TTC549 (cell line): Measurements from ENCODE around the gene KCND3.

Source experiments
- FAIRE-seq: peaks from 2 replicates; lab custom pipeline; 2012; peaks lifted over from hg19 to GRCh38; lab: Jason Lieb, UNC

The KCND3 gene

DNA sequence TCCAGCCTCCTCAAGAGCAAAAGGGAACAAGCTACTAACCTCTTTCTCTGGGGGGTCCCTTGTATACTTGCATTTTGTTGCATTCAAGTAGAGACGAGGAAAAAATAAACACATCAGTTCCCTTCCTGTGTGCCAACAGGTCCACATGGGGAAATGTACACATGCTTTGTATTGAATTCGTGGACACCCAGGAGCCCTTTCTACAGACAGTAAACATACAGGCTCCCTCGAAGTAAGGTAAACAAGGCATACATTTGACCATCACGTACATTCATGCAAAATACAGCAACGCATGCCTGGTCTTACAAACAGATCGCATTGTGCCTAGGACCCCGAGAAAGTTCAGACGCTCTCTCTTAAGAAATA, 1.1 kb downstream of the KCND3 start:
- FAIRE-seq, result no peak

DNA sequence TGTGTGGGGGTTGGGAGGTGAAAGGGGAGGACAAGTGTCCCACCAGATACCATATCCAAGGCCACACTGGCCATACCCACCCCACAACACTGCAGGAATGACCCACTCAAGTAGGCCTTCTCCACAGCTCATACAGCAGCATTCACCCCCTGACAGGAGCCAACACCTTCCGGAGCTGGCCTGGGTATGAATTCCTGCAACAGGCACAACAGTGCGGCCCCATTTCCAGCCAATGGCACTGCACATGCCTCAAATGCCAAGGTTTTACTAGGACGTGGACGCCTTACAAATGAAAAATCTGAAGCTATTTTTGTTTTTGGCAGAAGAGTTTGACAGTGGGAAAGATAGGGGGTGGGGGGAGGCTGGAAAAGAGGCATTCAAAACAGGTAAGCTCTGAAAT, 2.0 kb downstream of the KCND3 start:
- FAIRE-seq, result no peak

DNA sequence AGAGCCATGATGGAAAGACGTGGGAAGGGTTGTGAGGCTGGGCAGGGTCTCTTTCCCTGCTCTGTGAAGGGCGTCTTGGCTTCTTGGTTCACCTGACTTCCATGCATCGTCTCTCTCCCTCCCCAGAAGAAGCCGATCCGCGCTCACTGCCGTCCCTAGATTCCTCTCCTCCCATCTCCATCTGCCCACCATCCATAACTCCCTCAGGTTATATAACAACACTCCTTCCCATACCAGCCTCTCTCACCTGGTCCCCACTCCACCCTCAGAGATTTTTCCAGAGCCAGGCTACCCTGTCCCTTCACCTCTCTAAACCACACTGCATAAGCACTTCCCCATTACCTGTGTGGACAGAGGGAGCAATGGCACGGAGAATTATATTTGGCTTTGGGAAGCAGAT, 6.0 kb downstream of the KCND3 start:
- no peak for FAIRE-seq

GRCh38 chr1:111982428-111982827, 7.0 kb downstream of the KCND3 start:
- no peak for FAIRE-seq

DNA sequence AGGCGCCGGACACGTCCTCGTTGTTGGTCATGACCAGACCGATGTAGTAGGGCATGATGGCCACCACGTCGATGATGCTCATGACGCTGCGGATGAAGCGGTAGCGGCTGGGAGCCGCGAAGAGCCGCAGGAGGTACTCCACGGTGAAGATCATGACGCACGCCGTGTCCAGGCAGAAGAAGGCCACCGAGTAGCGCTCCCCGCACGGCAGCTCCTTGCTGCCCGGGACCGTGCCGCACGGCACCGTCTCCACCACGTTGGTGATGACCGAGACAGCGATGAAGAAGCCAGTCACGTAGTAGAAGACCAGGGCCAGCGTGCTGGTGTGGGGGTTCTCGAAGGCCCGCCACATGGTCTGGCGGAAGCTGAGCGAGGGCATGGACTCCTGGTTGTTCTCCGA, 7.6 kb downstream of the KCND3 start:
- FAIRE-seq, result no peak

DNA sequence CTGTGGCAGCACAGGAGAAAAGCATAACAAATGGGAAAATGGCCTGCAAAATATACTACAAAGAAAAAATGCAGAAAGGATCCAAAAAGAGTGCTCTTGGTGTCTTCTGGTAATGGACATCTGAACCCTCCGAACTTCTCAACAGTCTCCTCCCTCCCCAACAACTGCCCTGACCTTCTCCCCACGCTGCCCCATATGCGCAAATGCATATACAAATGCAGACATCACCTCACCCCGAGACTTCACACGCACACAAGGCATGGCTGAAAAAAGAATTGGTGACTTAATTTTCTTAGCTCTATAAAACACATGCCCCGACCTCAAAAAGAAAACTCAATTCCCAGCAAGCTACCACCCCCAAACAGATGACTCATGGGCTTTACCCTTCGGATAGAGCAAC, 8.4 kb downstream of the KCND3 start:
- no peak for FAIRE-seq

DNA sequence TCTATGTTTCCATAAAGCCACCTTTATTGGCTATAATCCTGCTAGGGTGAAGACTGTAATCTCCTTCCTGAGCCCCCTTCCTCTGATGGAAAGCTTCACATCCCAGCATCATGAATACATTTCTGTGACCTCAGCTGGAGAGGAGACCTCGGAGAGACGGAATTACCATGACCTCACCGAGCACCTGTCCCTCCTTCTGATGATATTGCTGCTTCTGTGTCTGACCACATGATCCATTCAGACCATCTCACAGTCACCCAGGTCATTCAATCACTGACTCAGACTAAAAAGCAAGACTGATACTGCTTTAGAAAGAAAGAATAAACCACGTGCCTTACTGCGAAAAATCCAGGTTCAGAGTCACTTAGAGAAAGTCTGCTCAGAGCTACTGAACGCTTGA, 8.8 kb downstream of the KCND3 start:
- FAIRE-seq, result no peak

- FAIRE-seq, result no peak
Measured at GRCh38 chr1:111978695-111979094, 10.8 kb downstream of the KCND3 start.

DNA sequence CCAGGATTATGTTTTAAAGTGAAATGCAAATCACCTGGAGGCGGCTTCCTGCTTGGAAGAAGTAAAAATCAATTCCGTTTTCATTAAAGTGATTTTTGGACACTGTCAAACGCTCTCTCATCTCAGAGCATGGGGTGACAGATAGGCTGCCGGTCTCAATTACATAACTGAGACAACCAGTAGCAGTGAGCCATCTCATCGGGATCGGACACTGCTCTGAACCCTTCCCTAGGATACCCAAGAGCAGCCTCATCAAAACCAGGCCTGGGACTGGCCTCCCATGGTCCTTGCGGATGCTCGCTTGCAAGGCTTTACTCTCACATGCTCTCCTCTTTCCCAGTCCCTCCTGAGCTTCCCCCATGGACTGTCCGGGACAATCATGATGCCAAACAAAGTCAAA, 12.1 kb downstream of the KCND3 start:
- FAIRE-seq, result no peak

DNA sequence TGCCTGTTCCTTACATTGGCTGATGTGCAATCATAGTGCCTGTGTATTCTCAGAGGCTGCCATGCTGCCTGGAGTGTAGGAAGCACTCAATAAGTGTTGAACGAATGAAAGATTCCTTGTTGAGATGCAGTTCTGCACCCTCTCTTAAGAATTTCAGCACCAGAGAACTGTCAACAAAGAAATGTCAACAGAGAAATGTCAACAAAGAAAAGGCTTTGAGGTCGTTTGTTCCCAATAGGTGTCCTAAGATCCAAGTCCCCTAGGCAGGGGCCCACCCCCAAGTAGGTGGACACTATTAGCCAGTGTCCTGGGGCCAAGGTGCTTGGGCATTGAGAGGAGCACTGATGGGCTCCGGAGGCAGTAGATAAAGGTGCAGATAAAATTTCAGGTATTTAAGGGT, 12.6 kb downstream of the KCND3 start:
- FAIRE-seq, result no peak

DNA sequence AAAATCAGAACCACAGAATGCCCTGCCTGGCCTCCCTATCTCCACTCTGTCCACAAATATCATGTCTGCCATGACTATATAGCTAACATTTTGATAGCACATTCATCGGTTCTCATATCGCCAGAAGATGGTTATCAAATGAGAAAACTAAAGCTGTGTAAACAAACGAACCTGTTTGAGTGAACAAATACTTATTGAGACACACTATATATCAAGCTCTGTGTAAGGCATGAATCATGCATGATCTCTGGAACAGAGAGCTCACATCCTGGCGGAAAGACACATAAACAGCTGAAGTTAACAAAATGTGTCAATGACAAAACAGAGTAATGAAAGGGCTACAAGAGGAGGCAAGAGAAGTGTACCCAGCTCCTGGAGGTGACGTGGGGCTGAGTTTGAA, 13.1 kb downstream of the KCND3 start:
- FAIRE-seq, result no peak

- FAIRE-seq, result no peak
Measured at GRCh38 chr1:111973150-111973790, 16.2 kb downstream of the KCND3 start.

GRCh38 chr1:111971396-111971795, 18.1 kb downstream of the KCND3 start:
- FAIRE-seq, result no peak

DNA sequence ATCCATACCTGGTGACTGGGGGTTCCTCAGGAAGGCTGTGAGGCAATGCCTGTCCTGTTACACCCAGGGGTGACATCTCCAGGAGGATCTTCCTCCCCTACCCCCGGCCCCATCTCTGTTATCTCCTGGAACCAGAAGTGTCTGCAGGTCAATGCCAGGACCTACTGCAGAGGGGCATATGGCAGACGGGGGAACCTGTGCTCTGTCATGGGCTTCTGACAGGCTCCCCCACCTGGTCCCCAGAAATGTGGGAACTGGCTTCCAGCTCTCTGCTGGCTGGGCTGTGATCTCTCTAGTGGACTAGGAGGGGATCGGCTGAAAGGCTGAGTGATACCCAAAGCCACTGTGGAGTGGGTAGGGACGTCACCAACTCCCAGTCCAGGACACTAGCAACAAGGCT, 21.0 kb downstream of the KCND3 start:
- FAIRE-seq, result no peak

GRCh38 chr1:111967886-111968285, 21.6 kb downstream of the KCND3 start:
- FAIRE-seq, result no peak

- no peak for FAIRE-seq
Measured at GRCh38 chr1:111967067-111967690, 22.3 kb downstream of the KCND3 start.

- no peak for FAIRE-seq
Measured at GRCh38 chr1:111965781-111966443, 23.6 kb downstream of the KCND3 start.

GRCh38 chr1:111963985-111964738, 25.3 kb downstream of the KCND3 start:
- FAIRE-seq, result no peak

DNA sequence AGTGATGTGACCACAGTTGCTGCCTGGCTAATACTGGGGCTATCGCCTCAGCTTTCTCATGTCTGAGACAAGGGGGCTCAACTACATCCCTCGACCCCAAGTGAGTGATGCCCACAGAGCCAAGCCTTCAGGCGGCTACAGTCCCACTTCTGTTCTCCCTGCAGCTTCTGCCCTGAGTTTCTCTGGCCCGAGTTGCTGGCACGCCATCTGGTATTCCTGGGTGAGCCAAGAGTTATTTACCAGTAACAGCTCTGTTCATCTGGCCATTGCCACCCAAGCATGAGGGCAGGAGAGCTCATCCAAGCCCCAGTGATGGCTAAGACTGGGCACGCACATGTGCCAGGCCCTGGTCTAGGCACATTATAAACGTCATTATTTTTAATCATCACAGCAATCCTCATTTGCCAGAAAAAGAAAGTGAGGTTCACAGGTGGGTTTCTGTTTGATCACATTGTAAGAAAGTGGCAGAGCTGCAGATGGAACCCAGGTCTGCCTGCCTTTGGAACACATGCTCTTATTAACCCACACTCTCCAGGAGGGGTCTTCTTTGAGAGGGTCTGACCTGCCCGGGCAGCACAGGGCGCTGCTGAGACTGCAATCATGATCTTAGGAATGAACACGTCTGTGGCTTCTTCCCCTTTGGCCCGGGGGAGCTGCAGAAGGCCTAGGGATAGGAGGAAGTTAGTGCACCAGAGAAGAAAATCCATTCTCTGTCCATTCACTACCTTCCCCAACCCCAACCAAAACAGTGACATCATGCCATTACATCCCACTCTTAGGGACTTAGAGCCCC, 27.5 kb downstream of the KCND3 start:
- no peak for FAIRE-seq

DNA sequence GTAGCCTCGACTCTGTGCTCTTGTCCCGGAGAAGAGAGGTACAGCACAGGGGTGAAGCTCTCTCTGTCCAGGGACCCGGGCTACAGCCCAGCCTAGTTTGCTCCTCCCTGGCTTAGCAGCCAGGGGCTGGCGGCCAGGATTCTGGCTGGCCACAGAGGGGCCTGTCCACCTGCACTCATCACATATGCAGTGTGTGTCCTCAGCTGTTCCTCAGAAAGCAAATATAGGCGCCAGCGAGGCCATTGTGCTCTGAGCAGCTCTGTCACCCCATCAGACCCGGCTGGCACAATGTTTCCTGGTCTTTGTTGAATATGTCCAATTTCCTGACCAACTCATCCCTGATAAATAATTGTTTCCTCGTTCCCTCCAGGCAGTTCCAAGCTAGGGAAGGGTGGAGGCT, 28.5 kb downstream of the KCND3 start:
- no peak for FAIRE-seq

- FAIRE-seq, result no peak
Measured at GRCh38 chr1:111959436-111959835, 30.0 kb downstream of the KCND3 start.

- FAIRE-seq, result no peak
Measured at GRCh38 chr1:111958851-111959250, 30.6 kb downstream of the KCND3 start.
